HG03025 (cell line): ENCODE results near the gene ZFP3.
"Not testable (repeated sequence)": the region's sequence is repeated elsewhere in the genome, so short reads cannot be mapped to it uniquely, and the experiment has no call there.

Experiments used
- ATAC-seq: cut with Tn5 transposase; IDR thresholded peaks from one replicate; pipeline ENCODE4 v1.9.1; 2021; ENCODE audit warnings: mild to moderate bottlenecking, moderate library complexity; ENCODE audit not compliant: unreplicated experiment, low FRiP score

The ZFP3 gene

DNA sequence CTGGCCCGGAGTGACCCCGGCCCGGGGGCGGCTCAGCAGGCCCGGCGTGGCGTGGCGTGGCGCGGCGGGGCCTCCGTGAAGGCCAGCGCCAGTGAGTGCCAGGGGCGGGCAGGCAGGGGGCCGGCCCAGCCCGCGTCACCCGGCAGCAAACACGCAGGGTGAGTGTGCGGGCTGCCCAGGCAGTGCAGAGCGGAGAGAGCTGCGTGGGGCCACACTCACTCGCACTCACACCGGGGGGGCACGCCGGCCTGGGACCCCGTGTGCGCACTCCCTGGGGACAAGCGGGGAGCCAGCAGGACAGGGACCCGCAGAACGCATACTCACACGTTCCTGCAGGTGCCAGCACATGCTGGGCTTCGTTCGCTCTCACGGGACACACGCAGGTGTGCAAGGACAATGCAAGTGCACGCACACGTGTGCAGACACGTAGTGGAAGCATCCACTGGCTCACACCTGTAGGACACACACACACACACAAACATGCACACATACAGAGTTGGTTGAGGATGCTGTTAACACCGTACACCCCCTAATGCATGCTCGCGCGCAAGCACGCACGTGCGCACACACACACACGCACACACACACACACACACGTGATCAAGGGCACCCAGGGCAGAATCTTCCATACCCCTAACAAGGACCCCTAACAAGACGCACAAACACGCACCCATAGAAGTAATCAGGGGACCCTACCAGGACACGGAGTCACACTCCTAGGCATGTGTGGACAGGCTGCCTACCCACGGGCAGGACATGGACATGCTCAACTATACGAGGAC is 45.3 kb downstream of the ZFP3 start:
- no peak for ATAC-seq

DNA sequence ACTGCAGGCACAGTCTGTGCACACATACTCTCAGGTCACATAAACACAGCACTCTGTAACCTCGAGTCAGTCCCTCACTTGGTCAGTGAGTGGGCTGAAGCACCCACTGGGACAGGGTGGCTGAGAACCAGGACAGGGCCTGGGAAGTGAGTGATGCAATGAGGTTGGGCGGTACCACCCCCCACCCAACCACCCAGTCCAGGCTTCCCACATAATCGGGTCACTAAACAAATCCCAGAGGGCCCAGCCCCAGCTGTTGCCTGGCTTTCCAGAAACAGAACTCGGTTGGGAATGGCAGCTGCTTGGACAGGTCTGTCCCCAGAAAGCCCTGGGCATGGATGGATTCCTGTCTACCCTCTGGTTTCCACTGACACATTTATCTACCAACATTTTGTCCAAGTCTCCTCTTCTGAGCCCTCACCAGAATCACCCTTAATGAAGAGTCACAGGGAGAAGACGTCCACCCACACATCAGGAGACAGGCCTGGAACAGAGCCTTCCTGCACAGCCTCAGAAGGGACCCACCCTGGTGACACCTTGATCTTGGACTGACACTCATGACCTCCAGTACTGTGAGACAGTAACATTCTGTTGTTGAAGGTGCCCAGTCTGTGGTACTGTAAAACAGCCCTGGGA is 46.0 kb downstream of the ZFP3 start:
- not testable (repeated sequence) for ATAC-seq

DNA sequence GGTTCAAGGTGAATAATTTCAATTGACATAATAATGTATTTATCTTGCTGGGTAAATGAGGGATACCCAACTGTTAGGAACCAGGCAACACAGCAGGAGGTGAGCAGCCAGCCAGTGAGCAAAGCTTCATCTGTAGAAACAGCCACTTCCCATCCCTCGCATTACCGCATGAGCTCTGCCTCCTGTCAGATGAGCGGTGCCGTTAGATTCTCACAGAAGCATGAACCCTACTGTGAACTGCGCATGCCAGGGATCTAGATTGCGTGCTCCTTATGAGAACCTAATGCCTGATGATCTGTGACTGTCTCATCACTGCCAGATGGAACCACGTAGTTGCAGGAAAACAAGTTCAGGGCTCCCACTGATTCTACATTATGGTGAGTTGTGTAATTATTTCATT is 46.6 kb downstream of the ZFP3 start:
- ATAC-seq, result not testable (repeated sequence)

- ATAC-seq, result no peak
Observed at GRCh38 chr17:5126719-5127488, 48.6 kb downstream of the ZFP3 start.

DNA sequence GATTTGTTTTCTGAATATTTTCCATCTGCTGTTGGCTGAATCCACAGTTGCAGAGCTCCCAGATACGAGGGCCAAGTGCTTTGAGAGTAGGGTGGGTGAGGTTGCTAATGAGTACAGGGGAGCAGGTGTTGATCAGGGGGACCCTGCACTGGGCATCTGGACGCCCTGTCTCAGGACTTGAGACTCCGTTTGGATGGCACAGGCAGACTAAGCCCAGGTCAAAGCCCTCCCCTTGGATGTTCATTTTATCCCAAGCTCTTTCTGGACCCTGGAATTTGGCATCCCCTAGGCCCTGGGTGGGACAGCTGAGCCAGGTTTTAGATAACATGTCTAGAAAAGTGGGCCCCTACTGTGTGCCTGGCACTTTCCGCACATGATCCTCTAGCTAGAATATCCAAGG is 49.6 kb downstream of the ZFP3 start:
- no peak for ATAC-seq

DNA sequence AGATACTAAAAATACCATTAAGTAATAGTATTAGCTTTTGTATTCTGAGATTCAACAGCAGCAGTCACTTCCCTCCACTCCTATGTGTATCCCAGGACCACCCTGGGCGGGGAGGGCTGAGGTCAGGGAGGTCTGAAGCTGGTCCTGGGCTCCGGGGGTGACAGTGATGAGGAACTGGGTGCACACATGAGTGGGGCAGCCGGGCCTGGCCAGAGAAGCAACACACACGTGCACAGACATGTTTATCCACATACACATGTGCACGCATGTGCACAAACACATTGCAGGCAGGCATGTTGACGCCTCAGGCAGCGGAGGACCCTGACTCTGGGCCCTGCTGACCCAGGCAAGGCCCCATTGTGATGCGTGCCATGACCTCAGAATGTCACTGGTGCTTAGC is 50.1 kb downstream of the ZFP3 start:
- not testable (repeated sequence) for ATAC-seq

DNA sequence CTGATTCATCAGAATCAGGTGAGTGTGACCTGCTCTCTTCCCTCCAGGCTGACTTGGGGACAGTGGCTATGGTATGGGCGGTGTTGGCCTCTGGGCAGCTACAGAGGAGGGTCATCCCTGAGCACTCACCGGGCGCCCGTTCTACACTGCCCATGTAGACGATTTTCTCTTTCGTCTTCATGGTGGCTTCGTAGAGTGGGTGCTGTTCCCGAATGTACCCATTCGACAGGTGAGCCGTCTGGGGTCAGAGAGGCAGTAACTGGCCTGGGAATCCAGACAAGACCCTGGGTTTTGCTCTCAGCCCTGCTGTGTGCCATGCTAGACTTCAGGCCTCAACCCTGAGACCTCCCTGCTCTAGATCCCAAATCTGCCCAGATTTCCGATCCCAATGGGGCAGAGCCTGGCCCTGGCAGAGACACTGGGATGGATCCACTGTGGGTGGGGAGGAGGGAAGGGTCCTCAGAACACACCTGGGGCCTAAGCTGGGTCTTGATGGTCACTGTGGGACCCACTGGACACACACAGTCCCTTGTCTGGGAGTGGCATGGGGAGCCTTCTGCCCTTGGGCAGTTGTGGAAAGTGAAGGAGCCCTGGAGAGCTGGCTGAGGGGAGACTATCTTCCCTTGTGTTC is 50.8 kb downstream of the ZFP3 start:
- no peak for ATAC-seq

DNA sequence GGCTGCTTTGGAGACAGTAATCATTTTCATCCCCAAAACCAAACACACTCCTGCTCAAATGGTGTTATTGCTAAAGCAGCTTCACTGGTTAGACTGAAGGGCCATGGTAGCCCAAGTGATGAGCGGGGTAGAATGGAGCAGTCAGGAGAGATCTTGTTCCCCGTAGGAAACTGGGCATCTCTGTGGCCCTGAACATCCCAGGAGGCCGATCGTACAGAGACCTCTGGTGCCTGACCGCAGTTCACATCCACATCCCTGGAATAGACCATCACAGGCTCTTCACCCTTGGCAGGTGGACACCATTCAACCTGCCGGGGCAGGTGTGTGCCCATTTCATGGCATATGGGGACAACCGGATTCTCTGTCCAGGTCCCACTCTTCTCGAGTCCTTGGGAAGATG is 51.5 kb downstream of the ZFP3 start:
- not testable (repeated sequence) for ATAC-seq

DNA sequence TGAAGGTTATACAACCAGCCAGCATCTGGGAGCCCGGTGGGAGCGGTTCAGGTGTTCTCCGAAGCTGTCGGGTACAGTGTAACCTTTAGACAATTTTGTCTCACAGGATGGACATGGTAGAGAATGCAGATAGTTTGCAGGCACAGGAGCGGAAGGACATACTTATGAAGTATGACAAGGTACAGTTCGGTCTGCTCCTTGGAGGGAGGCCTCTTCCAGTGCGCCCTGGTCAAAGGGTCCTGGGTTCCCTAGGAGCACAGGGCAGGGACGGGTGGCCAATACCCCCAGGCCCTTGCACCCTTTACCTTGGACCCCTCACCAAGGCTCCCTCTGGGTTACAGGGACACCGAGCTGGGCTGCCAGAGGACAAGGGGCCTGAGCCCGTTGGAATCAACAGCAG is 52.0 kb downstream of the ZFP3 start:
- not testable (repeated sequence) for ATAC-seq

- not testable (repeated sequence) for ATAC-seq
Observed at GRCh38 chr17:5130687-5131086, 52.4 kb downstream of the ZFP3 start.

DNA sequence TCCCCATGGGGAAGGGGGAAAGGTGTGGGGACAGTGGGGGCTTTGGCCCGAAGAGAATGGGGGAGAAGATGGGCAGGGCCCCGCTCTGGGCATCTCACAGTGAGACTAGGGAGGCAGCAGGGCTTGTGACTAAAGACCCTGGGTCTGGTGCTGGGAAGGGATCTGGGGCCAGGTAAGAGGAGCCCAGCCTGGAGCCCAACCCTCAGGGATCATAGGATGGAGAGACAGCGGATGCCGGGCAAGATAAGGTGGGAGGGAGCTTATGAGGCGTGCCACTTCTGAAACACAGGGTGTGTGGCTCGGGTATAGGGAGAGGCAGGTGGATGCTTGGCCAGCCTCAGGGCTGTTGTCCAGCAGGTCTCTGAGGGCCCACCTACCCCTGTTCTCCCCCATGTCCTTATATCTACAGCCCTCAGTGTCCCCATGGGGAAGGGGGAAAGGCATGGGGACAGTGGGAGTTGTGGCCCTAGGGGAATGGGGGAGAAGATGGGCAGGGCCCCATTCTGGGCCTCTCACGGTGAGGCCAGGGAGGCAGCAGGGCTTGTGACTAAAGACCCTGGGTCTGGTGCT is 53.0 kb downstream of the ZFP3 start:
- no peak for ATAC-seq

- not testable (repeated sequence) for ATAC-seq
Observed at GRCh38 chr17:5131799-5132502, 53.7 kb downstream of the ZFP3 start.

- ATAC-seq, result not testable (repeated sequence)
Observed at GRCh38 chr17:5132503-5133225, 54.4 kb downstream of the ZFP3 start.

- no peak for ATAC-seq
Observed at GRCh38 chr17:5133311-5133710, 55.0 kb downstream of the ZFP3 start.

DNA sequence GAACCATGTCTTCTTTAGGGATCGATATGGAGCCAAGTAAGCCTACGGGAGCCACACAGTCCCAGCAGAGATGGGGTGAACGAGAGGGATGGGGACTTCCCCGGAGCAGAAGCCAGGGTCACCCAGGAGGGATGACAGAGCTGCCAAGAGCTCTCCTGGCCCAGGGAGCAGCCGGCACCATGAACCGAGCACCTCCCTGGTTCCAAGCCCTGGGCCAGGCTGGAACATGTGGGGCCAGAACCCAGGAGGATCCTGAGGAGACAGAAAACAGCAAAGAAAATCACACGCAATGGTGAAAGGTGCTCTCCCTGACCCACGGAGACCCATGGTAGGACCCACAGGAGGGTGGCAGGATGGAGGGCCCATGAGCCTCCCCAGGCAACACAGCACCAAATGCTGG is 55.7 kb downstream of the ZFP3 start:
- not testable (repeated sequence) for ATAC-seq

DNA sequence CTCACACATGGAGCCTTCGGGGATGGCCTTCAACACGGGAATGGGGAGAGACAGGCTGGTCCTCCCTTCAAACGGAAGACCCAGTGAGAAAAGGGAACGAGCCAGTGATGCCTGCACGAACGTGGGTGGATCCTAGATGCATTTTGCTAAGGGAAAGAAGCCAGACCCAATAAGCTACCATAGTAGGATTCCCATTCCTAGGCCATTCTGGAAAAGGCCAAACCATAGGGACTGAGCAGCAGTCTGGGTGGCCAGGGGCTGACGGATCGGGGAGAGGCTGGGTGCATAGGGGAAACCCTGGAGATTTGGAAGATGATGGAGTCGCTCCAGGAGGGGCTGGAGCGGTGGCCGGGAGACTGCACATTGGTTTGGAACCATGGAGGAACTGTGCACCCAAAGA is 56.3 kb downstream of the ZFP3 start:
- not testable (repeated sequence) for ATAC-seq

DNA sequence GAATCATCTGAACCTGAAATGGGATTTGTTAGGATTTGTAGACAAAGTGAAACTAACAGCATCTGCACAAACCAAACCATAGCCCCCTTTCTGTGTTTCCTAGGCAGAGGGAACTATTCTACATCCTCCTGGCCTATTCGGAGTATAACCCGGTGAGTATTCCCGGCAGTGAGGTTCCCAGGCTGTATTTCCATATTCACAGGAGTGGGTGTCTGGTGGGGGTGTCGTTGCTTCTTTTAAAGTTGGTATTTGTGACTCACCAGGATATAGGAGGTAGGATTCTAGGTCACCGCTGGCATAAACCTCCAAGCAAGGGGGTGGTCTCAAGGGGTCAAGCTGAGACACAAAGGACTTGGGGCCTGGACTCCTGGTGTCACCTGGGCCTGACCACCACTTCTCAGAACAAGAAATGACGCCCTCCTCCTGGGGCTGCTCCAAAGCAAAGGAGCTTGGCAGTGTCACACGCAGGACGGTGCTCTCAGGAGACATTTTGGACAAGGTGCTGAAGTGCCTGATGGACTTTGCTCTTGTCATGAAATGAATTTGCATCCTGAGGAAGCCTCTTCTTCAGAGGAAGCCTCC is 57.0 kb downstream of the ZFP3 start:
- not testable (repeated sequence) for ATAC-seq

GRCh38 chr17:5135726-5136579 is 57.7 kb downstream of the ZFP3 start:
- no peak for ATAC-seq
